Karpas-422 (cell line): ENCODE measurements around the gene HDGFL2. TPM values are rescaled to one million over a fixed set of nuclear protein-coding genes. Genes with fewer than 3 reads are reported as not detected.

Source experiments
- DNase-seq: peaks from one replicate; pipeline ENCODE4 v3.0.0-alpha.2; 2015
- H2AFZ ChIP-seq: fragments of 200-600 bp; sonication (generic); 2 replicates; pipeline ENCODE4 v1.6.1; 2014; ENCODE audit warnings: antibody characterized with exemption, low read length, mixed read lengths
- H3K27ac ChIP-seq: fragments of 200-600 bp; sonication (generic); 2 replicates; pipeline ENCODE4 v1.5.1; 2014; ENCODE audit warnings: mild to moderate bottlenecking, low read length, moderate library complexity
- H3K27me3 ChIP-seq: fragments of 200-600 bp; sonication (generic); 2 replicates; pipeline ENCODE4 v1.6.1; 2014; ENCODE audit warnings: low read length, mixed read lengths
- H3K36me3 ChIP-seq: fragments of 200-600 bp; sonication (generic); 2 replicates; pipeline ENCODE4 v1.6.1; 2014; ENCODE audit warnings: low read length, mixed read lengths; ENCODE audit not compliant: insufficient read depth
- H3K4me1 ChIP-seq: fragments of 200-600 bp; sonication (generic); 2 replicates; pipeline ENCODE4 v1.6.1; 2014; ENCODE audit warnings: mild to moderate bottlenecking, low read length, mixed read lengths
- H3K4me2 ChIP-seq: fragments of 200-600 bp; sonication (generic); 2 replicates; pipeline ENCODE4 v1.6.1; 2014; ENCODE audit warnings: low read length, low read depth, mild to moderate bottlenecking; ENCODE audit not compliant: poor library complexity, severe bottlenecking
- H3K4me3 ChIP-seq: fragments of 200-600 bp; sonication (generic); 2 replicates; pipeline ENCODE4 v1.5.1; 2014; ENCODE audit warnings: mild to moderate bottlenecking, antibody characterized with exemption, low read length, mixed read lengths
- H3K79me2 ChIP-seq: fragments of 200-600 bp; sonication (generic); 2 replicates; pipeline ENCODE4 v1.6.1; 2014; ENCODE audit warnings: mild to moderate bottlenecking, low read length, mixed read lengths
- H3K9ac ChIP-seq: fragments of 200-600 bp; sonication (generic); 2 replicates; pipeline ENCODE4 v1.6.0; 2014; ENCODE audit warnings: low read length
- H3K9me2 ChIP-seq: fragments of 200-600 bp; sonication (generic), shearing (Covaris generic); replicated peaks from 2 replicates; pipeline ENCODE4 v1.6.0; 2014; ENCODE audit warnings: mild to moderate bottlenecking, low read length, moderate library complexity; ENCODE audit not compliant: insufficient read depth
- H3K9me3 ChIP-seq: fragments of 300-700, 200-600 bp; sonication (generic); 2 replicates; pipeline ENCODE4 v1.6.1; 2014; ENCODE audit warnings: low read length, mixed read lengths
- H4K20me1 ChIP-seq: fragments of 200-600 bp; sonication (generic); 2 replicates; pipeline ENCODE4 v1.6.1; 2014; ENCODE audit warnings: mild to moderate bottlenecking, antibody characterized with exemption, low read length, low read depth; ENCODE audit not compliant: insufficient read depth
- total RNA-seq: library from RNA; depleted of rRNA; stranded (reverse); fragments of >200 nt; shearing (Covaris generic); gene quantifications from 2 replicates; pipeline ENCODE4 v1.2.3, GENCODE V29; 2014; ENCODE audit warnings: low replicate concordance

HDGFL2 gene
- total RNA-seq, 1 experiment from 2014 or later, result 49.9 TPM

- no peak overlapping the region for H2AFZ ChIP-seq
- H3K27me3 ChIP-seq, result no peaks in the 10 kb centered on the region
- H3K36me3 ChIP-seq, result peaks cover 21% of the 10 kb centered on the region; the same call in 1 of the 2 replicates
- H3K4me2 ChIP-seq, result no peak overlapping the region
- DNase-seq, result no peak
- no peak overlapping the region for H3K27ac ChIP-seq
- H3K4me3 ChIP-seq, result no peak overlapping the region
- H4K20me1 ChIP-seq, result peaks cover 7% of the 10 kb centered on the region; the same call in 1 of the 2 replicates
- H3K4me1 ChIP-seq, result no peaks in the 10 kb centered on the region
- H3K9me3 ChIP-seq, result no peaks in the 10 kb centered on the region
- peaks cover 6% of the 10 kb centered on the region; the same call in 1 of the 2 replicates for H3K79me2 ChIP-seq
- H3K9me2 ChIP-seq, result no peaks in the 10 kb centered on the region
- H3K9ac ChIP-seq, result no peak overlapping the region
Observed at GRCh38 chr19:4441994-4442818, 29.9 kb upstream of the HDGFL2 start.

- no peaks in the 10 kb centered on the region for H3K27me3 ChIP-seq
- no peak overlapping the region for H3K9ac ChIP-seq
- no peaks in the 10 kb centered on the region for H3K4me1 ChIP-seq
- H3K4me2 ChIP-seq, result no peak overlapping the region
- H4K20me1 ChIP-seq, result peaks cover 7% of the 10 kb centered on the region; the same call in 1 of the 2 replicates
- H3K4me3 ChIP-seq, result no peak overlapping the region
- H3K9me2 ChIP-seq, result no peaks in the 10 kb centered on the region
- peaks cover 21% of the 10 kb centered on the region; the same call in 1 of the 2 replicates for H3K36me3 ChIP-seq
- peaks cover 6% of the 10 kb centered on the region; the same call in 1 of the 2 replicates for H3K79me2 ChIP-seq
- no peaks in the 10 kb centered on the region for H3K9me3 ChIP-seq
- no peak overlapping the region for H3K27ac ChIP-seq
- no peak overlapping the region for H2AFZ ChIP-seq
- DNase-seq, result no peak
Observed at GRCh38 chr19:4442819-4443146, 29.3 kb upstream of the HDGFL2 start.

GRCh38 chr19:4443188-4443587, 28.9 kb upstream of the HDGFL2 start:
- Histone ChIP-seq H3K27me3 (no peaks in the 10 kb centered on the region), H3K4me1 (no peaks in the 10 kb centered on the region), H2AFZ (no peak overlapping the region), H4K20me1 (peaks cover 4% of the 10 kb centered on the region; the same call in 1 of the 2 replicates), H3K79me2 (peaks cover 3% of the 10 kb centered on the region; the same call in 1 of the 2 replicates), H3K27ac (no peak overlapping the region), H3K4me3 (no peak overlapping the region), H3K9ac (no peak overlapping the region), H3K4me2 (no peak overlapping the region), H3K36me3 (peaks cover 19% of the 10 kb centered on the region; the same call in 1 of the 2 replicates), H3K9me2 (no peaks in the 10 kb centered on the region), H3K9me3 (no peaks in the 10 kb centered on the region)
- no peak for DNase-seq

- peaks cover 19% of the 10 kb centered on the region for H3K36me3 ChIP-seq
- H3K27me3 ChIP-seq, result no peaks in the 10 kb centered on the region
- H3K9me2 ChIP-seq, result no peaks in the 10 kb centered on the region
- H3K4me2 ChIP-seq, result no peak overlapping the region
- H2AFZ ChIP-seq, result no peak overlapping the region
- no peak for DNase-seq
- no peak overlapping the region for H3K4me3 ChIP-seq
- H4K20me1 ChIP-seq, result peaks cover 3% of the 10 kb centered on the region; the same call in 1 of the 2 replicates
- no peaks in the 10 kb centered on the region for H3K9me3 ChIP-seq
- no peak overlapping the region for H3K27ac ChIP-seq
- H3K79me2 ChIP-seq, result no peaks in the 10 kb centered on the region
- no peak overlapping the region for H3K9ac ChIP-seq
- no peaks in the 10 kb centered on the region for H3K4me1 ChIP-seq
Observed at GRCh38 chr19:4443966-4444764, 27.9 kb upstream of the HDGFL2 start.

- Histone ChIP-seq H2AFZ (no peak overlapping the region), H3K9me2 (no peaks in the 10 kb centered on the region), H3K79me2 (no peaks in the 10 kb centered on the region), H3K9me3 (no peaks in the 10 kb centered on the region), H3K4me1 (no peaks in the 10 kb centered on the region), H3K27ac (no peak overlapping the region), H3K9ac (no peak overlapping the region), H3K36me3 (peaks cover 16% of the 10 kb centered on the region), H3K27me3 (no peaks in the 10 kb centered on the region), H3K4me3 (no peak overlapping the region), H4K20me1 (peaks cover 3% of the 10 kb centered on the region; the same call in 1 of the 2 replicates), H3K4me2 (no peak overlapping the region)
- DNase-seq, result no peak
Observed at GRCh38 chr19:4444765-4445741, 27.0 kb upstream of the HDGFL2 start.

- Histone ChIP-seq H3K4me1 (no peaks in the 10 kb centered on the region), H3K9ac (no peak overlapping the region), H3K27ac (no peak overlapping the region), H4K20me1 (peaks cover 3% of the 10 kb centered on the region; the same call in 1 of the 2 replicates), H3K4me2 (no peak overlapping the region), H2AFZ (no peak overlapping the region), H3K36me3 (peaks cover 14% of the 10 kb centered on the region), H3K79me2 (no peaks in the 10 kb centered on the region), H3K9me3 (no peaks in the 10 kb centered on the region), H3K4me3 (no peak overlapping the region), H3K9me2 (no peaks in the 10 kb centered on the region), H3K27me3 (no peaks in the 10 kb centered on the region)
- no peak for DNase-seq
Observed at GRCh38 chr19:4445963-4446703, 26.0 kb upstream of the HDGFL2 start.

- H3K27ac ChIP-seq, result no peak overlapping the region
- no peaks in the 10 kb centered on the region for H3K79me2 ChIP-seq
- no peak overlapping the region for H2AFZ ChIP-seq
- H3K36me3 ChIP-seq, result peaks cover 14% of the 10 kb centered on the region
- H3K4me1 ChIP-seq, result no peaks in the 10 kb centered on the region
- no peaks in the 10 kb centered on the region for H3K9me3 ChIP-seq
- DNase-seq, result no peak
- H3K4me3 ChIP-seq, result no peak overlapping the region
- H3K27me3 ChIP-seq, result no peaks in the 10 kb centered on the region
- no peak overlapping the region for H3K9ac ChIP-seq
- no peaks in the 10 kb centered on the region for H3K9me2 ChIP-seq
- peaks cover 3% of the 10 kb centered on the region; the same call in 1 of the 2 replicates for H4K20me1 ChIP-seq
- H3K4me2 ChIP-seq, result no peak overlapping the region
Observed at GRCh38 chr19:4446704-4447200, 25.3 kb upstream of the HDGFL2 start.
